Right cardiac atrium (tissue), 5 donors: Measurements from ENCODE around the gene ADGRE1. TPM values are rescaled to one million over a fixed set of nuclear protein-coding genes. Genes with fewer than 3 reads are reported as not detected.

Experiments
- ATAC-seq, 2 donors: fragments of 200-7000 bp; cut with Tn5 transposase; one replicate each; pipeline versions ENCODE4 v1.8.0 to v1.9.1; 2020; ENCODE audit warnings: moderate library complexity in 2 of 2, mild to moderate bottlenecking in 1 of 2
- DNase-seq, 3 donors: peaks; one replicate each; pipeline ENCODE4 v3.0.0-alpha.2; 2020
- H3K27ac ChIP-seq: one replicate; pipeline ENCODE4 v1.5.1; 2013; ENCODE audit warnings: mild to moderate bottlenecking, low read length, control low read depth, moderate library complexity
- H3K27me3 ChIP-seq: one replicate; pipeline ENCODE4 v1.6.1; 2013; ENCODE audit not compliant: control insufficient read depth, insufficient read depth
- H3K4me1 ChIP-seq: one replicate; pipeline ENCODE4 v1.6.1; 2013; ENCODE audit warnings: low read length; ENCODE audit not compliant: control insufficient read depth, insufficient read depth
- H3K4me3 ChIP-seq: one replicate; pipeline ENCODE4 v1.5.1; 2013; ENCODE audit warnings: low read length, control low read depth
- H3K9me3 ChIP-seq: one replicate; pipeline ENCODE4 v1.6.1; 2013; ENCODE audit warnings: low read length; ENCODE audit not compliant: control insufficient read depth
- WGBS: extraction: QIAGEN DNeasy Blood & Tissue Kit; methylation state at CpG from one replicate; pipeline ENCODE4 v1.1.7; 2013; 5-methylcytosine and 5-hydroxymethylcytosine counted together
- intact Hi-C, 4 donors: fragments of 100-400 bp; cut with DNase I; formaldehyde crosslinking; loops; one replicate each; pipeline versions ENCODE4 v1.11.0 to v1.14.0; 2022 to 2023
- polyA plus RNA-seq: library from polyadenylated mRNA; stranded (reverse); fragments of 200-250 nt; gene quantifications from one replicate; pipeline ENCODE4 v1.2.3, GENCODE V29; 2013
- total RNA-seq, 4 donors: library from RNA; stranded (reverse); fragmentation: NEBNext Ultra II Directional; extraction: Animal tissue kit (Norgen Biotek cat#: 25700); gene quantifications; one replicate each; pipeline ENCODE4 v1.2.1, GENCODE V29; 2021
- donor health status: healthy with polysubstance abuse.
- donor health status: DM: no; HTN: yes; CAD: no.
- donor health status: DM: no; HTN: no; CAD: no.
- donor health status: DM: no; HTN: yes; CAD: no; lungs with severe emphysema.
- donor health status: DM: yes; HTN: yes; CAD: no.

Gene ADGRE1
- total and polyA plus RNA-seq, 5 donors, result 0.25 to 0.53 (median 0.38) TPM; not detected in 1

GRCh38 chr19:6955082-6955481 is 67.7 kb downstream of the ADGRE1 start:
- 95% methylated on average over 3 of the region's 3 CpGs for WGBS
- ATAC-seq, result no peak
- no peak for DNase-seq
- H3K27me3 ChIP-seq, result peaks cover 2% of the 10 kb centered on the region
- no peaks in the 10 kb centered on the region for H3K9me3 ChIP-seq
- no peak overlapping the region for H3K4me3 ChIP-seq
- H3K4me1 ChIP-seq, result no peaks in the 10 kb centered on the region
- H3K27ac ChIP-seq, result no peak overlapping the region
- intact Hi-C loops, result no loop called here

GRCh38 chr19:6956573-6956972 is 69.2 kb downstream of the ADGRE1 start:
- no peak overlapping the region for H3K4me3 ChIP-seq
- DNase-seq, result no peak
- intact Hi-C loops, result no loop called here
- peaks cover 2% of the 10 kb centered on the region for H3K27me3 ChIP-seq
- no peak overlapping the region for H3K27ac ChIP-seq
- H3K4me1 ChIP-seq, result no peaks in the 10 kb centered on the region
- H3K9me3 ChIP-seq, result no peaks in the 10 kb centered on the region
- no peak for ATAC-seq
- 68% methylated on average over 1 of the region's 1 CpG for WGBS

- no peaks in the 10 kb centered on the region for H3K4me1 ChIP-seq
- no peak for ATAC-seq
- intact Hi-C loops, result no loop called here
- H3K4me3 ChIP-seq, result no peak overlapping the region
- H3K9me3 ChIP-seq, result no peaks in the 10 kb centered on the region
- 64% methylated on average over 3 of the region's 3 CpGs for WGBS
- peaks cover 2% of the 10 kb centered on the region for H3K27me3 ChIP-seq
- no peak overlapping the region for H3K27ac ChIP-seq
- DNase-seq, result no peak
Observed at GRCh38 chr19:6958791-6959190, 71.4 kb downstream of the ADGRE1 start.

GRCh38 chr19:6963244-6963852 is 76.0 kb downstream of the ADGRE1 start:
- Histone ChIP-seq H3K4me3 (no peak overlapping the region), H3K9me3 (no peaks in the 10 kb centered on the region), H3K27ac (no peak overlapping the region), H3K27me3 (no peaks in the 10 kb centered on the region), H3K4me1 (no peaks in the 10 kb centered on the region)
- ATAC-seq (no peak), DNase-seq (no peak)
- intact Hi-C loops, result no loop called here
- WGBS, result 69% methylated on average over 6 of the region's 6 CpGs

- no peak overlapping the region for H3K27ac ChIP-seq
- 55% methylated on average over 4 of the region's 4 CpGs for WGBS
- no peaks in the 10 kb centered on the region for H3K4me1 ChIP-seq
- H3K27me3 ChIP-seq, result no peaks in the 10 kb centered on the region
- intact Hi-C loops, result no loop called here
- DNase-seq (no peak), ATAC-seq (no peak)
- no peak overlapping the region for H3K4me3 ChIP-seq
- no peaks in the 10 kb centered on the region for H3K9me3 ChIP-seq
Observed at GRCh38 chr19:6963937-6964336, 76.6 kb downstream of the ADGRE1 start.

- intact Hi-C loops, result no loop called here
- ATAC-seq (no peak), DNase-seq (no peak)
- Histone ChIP-seq H3K27me3 (no peaks in the 10 kb centered on the region), H3K4me1 (no peaks in the 10 kb centered on the region), H3K27ac (no peak overlapping the region), H3K9me3 (no peaks in the 10 kb centered on the region), H3K4me3 (no peak overlapping the region)
- WGBS, result 69% methylated on average over 4 of the region's 4 CpGs
Observed at GRCh38 chr19:6967967-6968366, 80.6 kb downstream of the ADGRE1 start.

- Histone ChIP-seq H3K27me3 (no peaks in the 10 kb centered on the region), H3K27ac (no peak overlapping the region)
- WGBS, result 69% methylated on average over 2 of the region's 2 CpGs
Observed at GRCh38 chr19:6969490-6969889, 82.1 kb downstream of the ADGRE1 start.

GRCh38 chr19:6970021-6970420 is 82.6 kb downstream of the ADGRE1 start:
- intact Hi-C loops, result no loop called here
- DNase-seq (no peak), ATAC-seq (no peak)
- Histone ChIP-seq H3K27ac (no peak overlapping the region), H3K27me3 (no peaks in the 10 kb centered on the region), H3K4me1 (no peaks in the 10 kb centered on the region), H3K4me3 (no peak overlapping the region), H3K9me3 (no peaks in the 10 kb centered on the region)
- 56% methylated on average over 2 of the region's 2 CpGs for WGBS

More at GRCh38 chr19:6969490-6969889, 82.1 kb downstream of the ADGRE1 start:
- ATAC-seq, result no peak
- no peaks in the 10 kb centered on the region for H3K4me1 ChIP-seq
- intact Hi-C loops, result no loop called here
- no peak overlapping the region for H3K4me3 ChIP-seq
- no peaks in the 10 kb centered on the region for H3K9me3 ChIP-seq
- DNase-seq, result no peak

- WGBS, result 81% methylated on average over 5 of the region's 5 CpGs
- Histone ChIP-seq H3K4me3 (no peak overlapping the region), H3K27me3 (no peaks in the 10 kb centered on the region), H3K9me3 (no peaks in the 10 kb centered on the region), H3K27ac (no peak overlapping the region), H3K4me1 (no peaks in the 10 kb centered on the region)
- no peak for DNase-seq
- no peak for ATAC-seq
- intact Hi-C loops, result no loop called here
Observed at GRCh38 chr19:6970443-6970842, 83.1 kb downstream of the ADGRE1 start.

GRCh38 chr19:6971366-6971765 is 84.0 kb downstream of the ADGRE1 start:
- no peak for DNase-seq
- Histone ChIP-seq H3K27ac (no peak overlapping the region), H3K27me3 (no peaks in the 10 kb centered on the region), H3K9me3 (no peaks in the 10 kb centered on the region), H3K4me1 (no peaks in the 10 kb centered on the region), H3K4me3 (no peak overlapping the region)
- 89% methylated on average over 1 of the region's 1 CpG for WGBS
- intact Hi-C loops, result no loop called here
- no peak for ATAC-seq

GRCh38 chr19:6976197-6976596 is 88.8 kb downstream of the ADGRE1 start:
- no peak overlapping the region for H3K27ac ChIP-seq
- no peaks in the 10 kb centered on the region for H3K4me1 ChIP-seq
- H3K27me3 ChIP-seq, result no peaks in the 10 kb centered on the region
- WGBS, result 90% methylated on average over 5 of the region's 5 CpGs
- H3K4me3 ChIP-seq, result no peak overlapping the region
- ATAC-seq (no peak), DNase-seq (no peak)
- peaks cover 5% of the 10 kb centered on the region for H3K9me3 ChIP-seq
- intact Hi-C loops, result no loop called here

- Histone ChIP-seq H3K4me3 (no peak overlapping the region), H3K27me3 (no peaks in the 10 kb centered on the region), H3K4me1 (no peaks in the 10 kb centered on the region), H3K9me3 (peaks cover 8% of the 10 kb centered on the region), H3K27ac (no peak overlapping the region)
- DNase-seq (no peak), ATAC-seq (no peak)
- intact Hi-C loops, result no loop called here
- 71% methylated on average over 3 of the region's 3 CpGs for WGBS
Observed at GRCh38 chr19:6979399-6979798, 92.0 kb downstream of the ADGRE1 start.
